GM23338 (cell line): ENCODE results near the gene TAGLN2. TPM values are rescaled to one million over a fixed set of nuclear protein-coding genes. Genes with fewer than 3 reads are reported as not detected.

Source experiments
- ATAC-seq: fragments of 200-7000 bp; cut with Tn5 transposase; 3 replicates; pipeline ENCODE4 v1.9.1; 2020
- DNase-seq: peaks from one replicate; pipeline ENCODE4 v3.0.0-alpha.2; 2015; ENCODE audit warnings: low spot score
- H2AFZ ChIP-seq: fragments of 200-600 bp; sonication (generic); 2 replicates; pipeline ENCODE4 v1.8.0; 2016; ENCODE audit warnings: antibody characterized with exemption, mild to moderate bottlenecking, moderate library complexity
- H3F3A ChIP-seq: fragments of 200-600 bp; sonication (generic); replicated peaks from 2 replicates; pipeline ENCODE4 v1.8.0; 2017; ENCODE audit warnings: antibody characterized with exemption, mixed run types, low read depth
- H3K27ac ChIP-seq: fragments of 200-600 bp; sonication (generic); 2 replicates; pipeline ENCODE4 v1.6.1; 2016; ENCODE audit warnings: low read depth
- H3K27me3 ChIP-seq: fragments of 200-600 bp; sonication (generic); 2 replicates; pipeline ENCODE4 v1.8.0; 2016; ENCODE audit warnings: mild to moderate bottlenecking, mixed run types, moderate library complexity; ENCODE audit not compliant: insufficient read depth
- H3K36me3 ChIP-seq: fragments of 200-600 bp; sonication (generic); 2 replicates; pipeline ENCODE4 v1.8.0; 2016; ENCODE audit warnings: mild to moderate bottlenecking; ENCODE audit not compliant: insufficient read depth
- H3K4me1 ChIP-seq: fragments of 200-600 bp; sonication (generic); 2 replicates; pipeline ENCODE4 v1.8.0; 2016; ENCODE audit warnings: mild to moderate bottlenecking, moderate library complexity; ENCODE audit not compliant: insufficient read depth
- H3K4me2 ChIP-seq: fragments of 200-600 bp; sonication (generic); 2 replicates; pipeline ENCODE4 v1.7.1; 2017; ENCODE audit warnings: mixed run types
- H3K4me3 ChIP-seq: fragments of 200-600 bp; sonication (generic); 2 replicates; pipeline ENCODE4 v1.6.1; 2016; ENCODE audit warnings: mixed run types
- H3K79me2 ChIP-seq: fragments of 200-600 bp; sonication (generic); replicated peaks from 2 replicates; pipeline ENCODE4 v1.8.0; 2017; ENCODE audit warnings: mild to moderate bottlenecking; ENCODE audit not compliant: insufficient read depth
- H3K9me2 ChIP-seq: fragments of 200-600 bp; sonication (generic); 2 replicates; pipeline ENCODE4 v1.8.0; 2017; ENCODE audit not compliant: insufficient read depth
- H4K20me1 ChIP-seq: fragments of 200-600 bp; sonication (generic); replicated peaks from 2 replicates; pipeline ENCODE4 v1.8.0; 2017; ENCODE audit warnings: mild to moderate bottlenecking; ENCODE audit not compliant: insufficient read depth
- H3K27ac Mint-ChIP-seq: 2 replicates; pipeline ENCODE4 v1.8.0; 2020; ENCODE audit warnings: inconsistent platforms, mild to moderate bottlenecking, moderate library complexity, mixed read lengths
- H3K27me3 Mint-ChIP-seq: 3 replicates; pipeline ENCODE4 v1.8.0; 2022; ENCODE audit warnings: low read depth, mild to moderate bottlenecking, moderate library complexity, mixed read lengths, inconsistent platforms; ENCODE audit not compliant: insufficient read depth, poor library complexity
- H3K36me3 Mint-ChIP-seq: 3 replicates; pipeline ENCODE4 v1.8.0; 2021; ENCODE audit warnings: low read depth, mild to moderate bottlenecking, inconsistent platforms, moderate library complexity, mixed read lengths
- H3K4me1 Mint-ChIP-seq: 3 replicates; pipeline ENCODE4 v1.8.0; 2020; ENCODE audit warnings: mild to moderate bottlenecking, inconsistent platforms, mixed read lengths
- H3K4me3 Mint-ChIP-seq: 3 replicates; pipeline ENCODE4 v1.8.0; 2021; ENCODE audit warnings: moderate library complexity, mild to moderate bottlenecking, inconsistent platforms, mixed read lengths
- H3K9me3 Mint-ChIP-seq: 3 replicates; pipeline ENCODE4 v1.8.0; 2020; ENCODE audit warnings: moderate library complexity, mild to moderate bottlenecking, inconsistent platforms, mixed read lengths
- CREB1 ChIP-seq: fragments of 250-450 bp; sonication (Bioruptor Pico); IDR thresholded peaks from 2 replicates; pipeline ENCODE4 v1.5.0; 2020; ENCODE audit warnings: low read depth, mild to moderate bottlenecking, moderate library complexity
- EZH2 ChIP-seq: fragments of 200-600 bp; sonication (generic); IDR thresholded peaks from one replicate; pipeline ENCODE4 v1.8.0; 2017; ENCODE audit warnings: antibody characterized with exemption, mild to moderate bottlenecking, low read depth; ENCODE audit not compliant: unreplicated experiment
- EZH2phosphoT487 ChIP-seq: fragments of 200-600 bp; sonication (generic); IDR thresholded peaks from one replicate; pipeline ENCODE4 v1.8.1; 2018; ENCODE audit warnings: antibody characterized with exemption; ENCODE audit not compliant: unreplicated experiment
- JUNB ChIP-seq: IDR thresholded peaks from one replicate; pipeline ENCODE4 v1.6.1; 2016; ENCODE audit warnings: antibody characterized with exemption; ENCODE audit not compliant: unreplicated experiment
- STAT1 ChIP-seq: IDR thresholded peaks from one replicate; pipeline ENCODE4 v1.6.1; 2016; ENCODE audit warnings: antibody characterized with exemption; ENCODE audit not compliant: unreplicated experiment
- ZNF114 ChIP-seq: fragments of 250-450 bp; sonication (Bioruptor Pico); IDR thresholded peaks from 2 replicates; pipeline ENCODE4 v1.5.0; 2020; ENCODE audit warnings: mild to moderate bottlenecking, moderate library complexity
- ZNF331 ChIP-seq: fragments of 250-450 bp; sonication (Bioruptor Pico); IDR thresholded peaks from 2 replicates; pipeline ENCODE4 v1.5.0; 2020; ENCODE audit warnings: low read depth, mild to moderate bottlenecking, moderate library complexity
- polyA plus RNA-seq: library from polyadenylated mRNA; unstranded; fragments of >200 nt; fragmentation: Nextera tagmentation; extraction: Ambion mirVana; gene quantifications from 2 replicates; pipeline ENCODE4 v1.2.1, GENCODE V29; 2016
- total RNA-seq: library from RNA; depleted of rRNA; stranded (reverse); fragments of >200 nt; shearing (Covaris generic); gene quantifications from 2 replicates; pipeline ENCODE4 v1.2.3, GENCODE V29; 2014
- TF ChIP-seq, protein P1 (sequence below): fragments of 250-450 bp; sonication (Bioruptor Pico); IDR thresholded peaks from 2 replicates; pipeline ENCODE4 v1.5.0; 2020; ENCODE audit warnings: mild to moderate bottlenecking, moderate library complexity
- TF ChIP-seq, protein P2 (sequence below): IDR thresholded peaks from one replicate; pipeline ENCODE4 v1.6.1; 2018; ENCODE audit warnings: antibody characterized with exemption; ENCODE audit not compliant: unreplicated experiment
- TF ChIP-seq, protein P3 (sequence below), 2 experiments: fragments of 200-600 bp in 1 of 2; sonication (generic) in 1 of 2; conservative IDR thresholded peaks; 2 replicates each; pipeline versions ENCODE4 v1.5.1 to v1.6.1; 2016 to 2017; ENCODE audit warnings: antibody characterized with exemption in 2 of 2, low read depth in 2 of 2, mild to moderate bottlenecking in 2 of 2, moderate library complexity in 1 of 2

TAGLN2 gene
- total and polyA plus RNA-seq, 2 experiments from 2014 or later: 58.2 to 60.1 TPM

DNA sequence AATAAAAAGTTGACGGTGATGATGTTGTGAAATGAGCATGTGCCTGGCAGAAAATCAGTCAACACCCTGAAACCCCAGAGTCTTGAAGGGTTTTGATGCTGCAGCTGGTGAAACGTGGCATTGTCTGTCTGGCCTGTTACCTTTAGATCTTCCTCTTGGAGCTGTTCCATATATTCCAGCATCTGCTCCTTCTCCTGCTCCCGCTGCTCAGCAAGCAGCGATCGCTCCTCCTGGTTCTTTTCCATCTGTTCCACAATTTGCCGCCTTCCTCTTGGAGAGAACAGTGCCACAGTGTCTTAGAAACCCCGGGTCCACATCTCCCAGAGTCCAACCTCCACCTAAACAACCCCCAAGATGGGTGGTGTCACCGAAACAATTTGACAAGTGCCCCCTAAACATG, 41.0 kb downstream of the TAGLN2 start:
- Histone ChIP-seq H3K4me3 (no peak overlapping the region), H3K27me3 (no peaks in the 10 kb centered on the region), H3K4me1 (peaks cover 5% of the 10 kb centered on the region; the same call in 1 of the 2 replicates), H3K27ac (no peak overlapping the region), H4K20me1 (no peaks in the 10 kb centered on the region), H3K79me2 (no peaks in the 10 kb centered on the region), H2AFZ (no peak overlapping the region), H3K4me2 (no peak overlapping the region), H3K9me2 (no peaks in the 10 kb centered on the region), H3K36me3 (no peaks in the 10 kb centered on the region), H3F3A (no peaks in the 10 kb centered on the region)
- no peak for TF ChIP-seq CREB1 (CRISPR knock-in tag)
- H3K27me3 Mint-ChIP-seq: no peaks in the 10 kb centered on the region
- H3K27ac Mint-ChIP-seq: no peak overlapping the region
- no peaks in the 10 kb centered on the region for H3K9me3 Mint-ChIP-seq
- ATAC-seq (no peak), DNase-seq (no peak)
- no peaks in the 10 kb centered on the region for H3K36me3 Mint-ChIP-seq
- H3K4me3 Mint-ChIP-seq: no peak overlapping the region
- no peaks in the 10 kb centered on the region; the same call in 2 of the 3 replicates for H3K4me1 Mint-ChIP-seq

DNA sequence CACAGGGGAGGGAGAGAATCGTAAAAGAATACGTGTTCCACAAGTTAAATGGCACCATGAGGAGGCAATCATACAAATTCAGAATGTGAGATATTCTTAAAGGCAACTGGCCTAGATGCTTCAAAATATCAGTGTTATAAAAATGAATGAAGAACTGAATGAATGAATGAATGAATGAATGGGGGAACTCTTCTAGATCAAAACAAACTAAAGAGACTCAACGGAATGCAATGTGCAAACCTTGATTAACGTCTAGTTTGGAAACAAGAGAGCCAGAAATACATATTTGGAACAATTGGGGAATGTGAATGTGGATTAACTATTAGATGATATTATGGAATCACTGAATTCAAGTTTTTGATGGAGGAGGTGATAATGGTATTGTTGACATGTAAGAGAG, 42.2 kb downstream of the TAGLN2 start:
- no peaks in the 10 kb centered on the region for H3K9me3 Mint-ChIP-seq
- ATAC-seq (no peak), DNase-seq (no peak)
- no peaks in the 10 kb centered on the region for H3K27me3 Mint-ChIP-seq
- no peaks in the 10 kb centered on the region for H3K27me3 ChIP-seq
- no peaks in the 10 kb centered on the region for H3K79me2 ChIP-seq
- no peak overlapping the region for H3K27ac Mint-ChIP-seq
- no peaks in the 10 kb centered on the region for H3K9me2 ChIP-seq
- no peak overlapping the region for H3K4me3 Mint-ChIP-seq
- H2AFZ ChIP-seq: no peak overlapping the region
- no peak overlapping the region for H3K4me2 ChIP-seq
- H3K4me1 Mint-ChIP-seq: no peaks in the 10 kb centered on the region; the same call in 2 of the 3 replicates
- no peaks in the 10 kb centered on the region for H3K36me3 Mint-ChIP-seq
- no peaks in the 10 kb centered on the region for H3F3A ChIP-seq
- no peak overlapping the region for H3K27ac ChIP-seq
- H3K4me1 ChIP-seq: peaks cover 5% of the 10 kb centered on the region; the same call in 1 of the 2 replicates
- no peak overlapping the region for H3K4me3 ChIP-seq
- no peaks in the 10 kb centered on the region for H4K20me1 ChIP-seq
- no peaks in the 10 kb centered on the region for H3K36me3 ChIP-seq
- TF ChIP-seq, protein P1, sequence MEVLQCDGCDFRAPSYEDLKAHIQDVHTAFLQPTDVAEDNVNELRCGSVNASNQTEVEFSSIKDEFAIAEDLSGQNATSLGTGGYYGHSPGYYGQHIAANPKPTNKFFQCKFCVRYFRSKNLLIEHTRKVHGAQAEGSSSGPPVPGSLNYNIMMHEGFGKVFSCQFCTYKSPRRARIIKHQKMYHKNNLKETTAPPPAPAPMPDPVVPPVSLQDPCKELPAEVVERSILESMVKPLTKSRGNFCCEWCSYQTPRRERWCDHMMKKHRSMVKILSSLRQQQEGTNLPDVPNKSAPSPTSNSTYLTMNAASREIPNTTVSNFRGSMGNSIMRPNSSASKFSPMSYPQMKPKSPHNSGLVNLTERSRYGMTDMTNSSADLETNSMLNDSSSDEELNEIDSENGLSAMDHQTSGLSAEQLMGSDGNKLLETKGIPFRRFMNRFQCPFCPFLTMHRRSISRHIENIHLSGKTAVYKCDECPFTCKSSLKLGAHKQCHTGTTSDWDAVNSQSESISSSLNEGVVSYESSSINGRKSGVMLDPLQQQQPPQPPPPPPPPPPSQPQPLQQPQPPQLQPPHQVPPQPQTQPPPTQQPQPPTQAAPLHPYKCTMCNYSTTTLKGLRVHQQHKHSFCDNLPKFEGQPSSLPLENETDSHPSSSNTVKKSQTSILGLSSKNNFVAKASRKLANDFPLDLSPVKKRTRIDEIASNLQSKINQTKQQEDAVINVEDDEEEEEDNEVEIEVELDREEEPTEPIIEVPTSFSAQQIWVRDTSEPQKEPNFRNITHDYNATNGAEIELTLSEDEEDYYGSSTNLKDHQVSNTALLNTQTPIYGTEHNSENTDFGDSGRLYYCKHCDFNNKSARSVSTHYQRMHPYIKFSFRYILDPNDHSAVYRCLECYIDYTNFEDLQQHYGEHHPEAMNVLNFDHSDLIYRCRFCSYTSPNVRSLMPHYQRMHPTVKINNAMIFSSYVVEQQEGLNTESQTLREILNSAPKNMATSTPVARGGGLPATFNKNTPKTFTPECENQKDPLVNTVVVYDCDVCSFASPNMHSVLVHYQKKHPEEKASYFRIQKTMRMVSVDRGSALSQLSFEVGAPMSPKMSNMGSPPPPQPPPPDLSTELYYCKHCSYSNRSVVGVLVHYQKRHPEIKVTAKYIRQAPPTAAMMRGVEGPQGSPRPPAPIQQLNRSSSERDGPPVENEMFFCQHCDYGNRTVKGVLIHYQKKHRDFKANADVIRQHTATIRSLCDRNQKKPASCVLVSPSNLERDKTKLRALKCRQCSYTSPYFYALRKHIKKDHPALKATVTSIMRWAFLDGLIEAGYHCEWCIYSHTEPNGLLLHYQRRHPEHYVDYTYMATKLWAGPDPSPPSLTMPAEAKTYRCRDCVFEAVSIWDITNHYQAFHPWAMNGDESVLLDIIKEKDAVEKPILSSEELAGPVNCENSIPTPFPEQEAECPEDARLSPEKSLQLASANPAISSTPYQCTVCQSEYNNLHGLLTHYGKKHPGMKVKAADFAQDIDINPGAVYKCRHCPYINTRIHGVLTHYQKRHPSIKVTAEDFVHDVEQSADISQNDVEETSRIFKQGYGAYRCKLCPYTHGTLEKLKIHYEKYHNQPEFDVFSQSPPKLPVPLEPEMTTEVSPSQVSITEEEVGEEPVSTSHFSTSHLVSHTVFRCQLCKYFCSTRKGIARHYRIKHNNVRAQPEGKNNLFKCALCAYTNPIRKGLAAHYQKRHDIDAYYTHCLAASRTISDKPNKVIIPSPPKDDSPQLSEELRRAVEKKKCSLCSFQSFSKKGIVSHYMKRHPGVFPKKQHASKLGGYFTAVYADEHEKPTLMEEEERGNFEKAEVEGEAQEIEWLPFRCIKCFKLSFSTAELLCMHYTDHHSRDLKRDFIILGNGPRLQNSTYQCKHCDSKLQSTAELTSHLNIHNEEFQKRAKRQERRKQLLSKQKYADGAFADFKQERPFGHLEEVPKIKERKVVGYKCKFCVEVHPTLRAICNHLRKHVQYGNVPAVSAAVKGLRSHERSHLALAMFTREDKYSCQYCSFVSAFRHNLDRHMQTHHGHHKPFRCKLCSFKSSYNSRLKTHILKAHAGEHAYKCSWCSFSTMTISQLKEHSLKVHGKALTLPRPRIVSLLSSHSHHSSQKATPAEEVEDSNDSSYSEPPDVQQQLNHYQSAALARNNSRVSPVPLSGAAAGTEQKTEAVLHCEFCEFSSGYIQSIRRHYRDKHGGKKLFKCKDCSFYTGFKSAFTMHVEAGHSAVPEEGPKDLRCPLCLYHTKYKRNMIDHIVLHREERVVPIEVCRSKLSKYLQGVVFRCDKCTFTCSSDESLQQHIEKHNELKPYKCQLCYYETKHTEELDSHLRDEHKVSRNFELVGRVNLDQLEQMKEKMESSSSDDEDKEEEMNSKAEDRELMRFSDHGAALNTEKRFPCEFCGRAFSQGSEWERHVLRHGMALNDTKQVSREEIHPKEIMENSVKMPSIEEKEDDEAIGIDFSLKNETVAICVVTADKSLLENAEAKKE (CRISPR knock-in tag): no peak
- TF ChIP-seq, protein P2, sequence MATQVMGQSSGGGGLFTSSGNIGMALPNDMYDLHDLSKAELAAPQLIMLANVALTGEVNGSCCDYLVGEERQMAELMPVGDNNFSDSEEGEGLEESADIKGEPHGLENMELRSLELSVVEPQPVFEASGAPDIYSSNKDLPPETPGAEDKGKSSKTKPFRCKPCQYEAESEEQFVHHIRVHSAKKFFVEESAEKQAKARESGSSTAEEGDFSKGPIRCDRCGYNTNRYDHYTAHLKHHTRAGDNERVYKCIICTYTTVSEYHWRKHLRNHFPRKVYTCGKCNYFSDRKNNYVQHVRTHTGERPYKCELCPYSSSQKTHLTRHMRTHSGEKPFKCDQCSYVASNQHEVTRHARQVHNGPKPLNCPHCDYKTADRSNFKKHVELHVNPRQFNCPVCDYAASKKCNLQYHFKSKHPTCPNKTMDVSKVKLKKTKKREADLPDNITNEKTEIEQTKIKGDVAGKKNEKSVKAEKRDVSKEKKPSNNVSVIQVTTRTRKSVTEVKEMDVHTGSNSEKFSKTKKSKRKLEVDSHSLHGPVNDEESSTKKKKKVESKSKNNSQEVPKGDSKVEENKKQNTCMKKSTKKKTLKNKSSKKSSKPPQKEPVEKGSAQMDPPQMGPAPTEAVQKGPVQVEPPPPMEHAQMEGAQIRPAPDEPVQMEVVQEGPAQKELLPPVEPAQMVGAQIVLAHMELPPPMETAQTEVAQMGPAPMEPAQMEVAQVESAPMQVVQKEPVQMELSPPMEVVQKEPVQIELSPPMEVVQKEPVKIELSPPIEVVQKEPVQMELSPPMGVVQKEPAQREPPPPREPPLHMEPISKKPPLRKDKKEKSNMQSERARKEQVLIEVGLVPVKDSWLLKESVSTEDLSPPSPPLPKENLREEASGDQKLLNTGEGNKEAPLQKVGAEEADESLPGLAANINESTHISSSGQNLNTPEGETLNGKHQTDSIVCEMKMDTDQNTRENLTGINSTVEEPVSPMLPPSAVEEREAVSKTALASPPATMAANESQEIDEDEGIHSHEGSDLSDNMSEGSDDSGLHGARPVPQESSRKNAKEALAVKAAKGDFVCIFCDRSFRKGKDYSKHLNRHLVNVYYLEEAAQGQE: no peak
- TF ChIP-seq EZH2phosphoT487 (no peak), ZNF114 (CRISPR knock-in tag) (no peak), EZH2 (no peak), STAT1 (no peak), ZNF331 (CRISPR knock-in tag) (no peak), JUNB (no peak)
- TF ChIP-seq, protein P3, sequence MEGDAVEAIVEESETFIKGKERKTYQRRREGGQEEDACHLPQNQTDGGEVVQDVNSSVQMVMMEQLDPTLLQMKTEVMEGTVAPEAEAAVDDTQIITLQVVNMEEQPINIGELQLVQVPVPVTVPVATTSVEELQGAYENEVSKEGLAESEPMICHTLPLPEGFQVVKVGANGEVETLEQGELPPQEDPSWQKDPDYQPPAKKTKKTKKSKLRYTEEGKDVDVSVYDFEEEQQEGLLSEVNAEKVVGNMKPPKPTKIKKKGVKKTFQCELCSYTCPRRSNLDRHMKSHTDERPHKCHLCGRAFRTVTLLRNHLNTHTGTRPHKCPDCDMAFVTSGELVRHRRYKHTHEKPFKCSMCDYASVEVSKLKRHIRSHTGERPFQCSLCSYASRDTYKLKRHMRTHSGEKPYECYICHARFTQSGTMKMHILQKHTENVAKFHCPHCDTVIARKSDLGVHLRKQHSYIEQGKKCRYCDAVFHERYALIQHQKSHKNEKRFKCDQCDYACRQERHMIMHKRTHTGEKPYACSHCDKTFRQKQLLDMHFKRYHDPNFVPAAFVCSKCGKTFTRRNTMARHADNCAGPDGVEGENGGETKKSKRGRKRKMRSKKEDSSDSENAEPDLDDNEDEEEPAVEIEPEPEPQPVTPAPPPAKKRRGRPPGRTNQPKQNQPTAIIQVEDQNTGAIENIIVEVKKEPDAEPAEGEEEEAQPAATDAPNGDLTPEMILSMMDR (conservative IDR thresholded peaks at IDR 0.05; ENCODE audit: low read depth in 2 of 2): no peak
